K562 (cell line): Measurements from ENCODE around the gene SNU13. TPM values are rescaled to one million over a fixed set of nuclear protein-coding genes. Genes with fewer than 3 reads are reported as not detected.

Source experiments
- ATAC-seq: fragments of 200-7000 bp; cut with Tn5 transposase; 3 replicates; pipeline ENCODE4 v1.9.1; 2020; ENCODE audit warnings: moderate library complexity
- BruUV-seq: library from RNA; stranded (reverse); fragments of 400-500 nt; replicated peaks from 2 replicates; lab custom pipeline; 2021; lab: Mats Ljungman, UMichigan
- CTCF ChIA-PET: fragments of 300-600 bp; formaldehyde crosslinking; extraction: SDS; loops from one replicate; lab custom pipeline; 2021; ENCODE audit warnings: low intra/inter-chr PET ratio; lab: Yijun Ruan, JAX
- POLR2A ChIA-PET: fragments of 300-600, 350-650 bp; sonication (Branson Sonifier 250); formaldehyde crosslinking; extraction: SDS; loops from one replicate; lab custom pipeline; 2021; ENCODE audit warnings: antibody characterized with exemption, inconsistent platforms; lab: Yijun Ruan, JAX
- DNase-seq, 4 experiments: peaks; one replicate each; pipeline versions ENCODE4 v3.0.0 to v3.0.0-alpha.2; 2011 to 2018; ENCODE audit warnings: low spot score in 3 of 4, mixed read lengths in 3 of 4; ENCODE audit errors: extremely low read depth in 1 of 4
- FAIRE-seq: peaks from 2 replicates; lab custom pipeline; 2011; peaks lifted over from hg19 to GRCh38; lab: Jason Lieb, UNC
- H2AFZ ChIP-seq: 2 replicates; pipeline ENCODE4 v1.6.0; 2011; ENCODE audit warnings: low read depth, low read length, control low read depth, inconsistent platforms
- H3K27ac ChIP-seq: fragments of 200-600 bp; 3 replicates; pipeline ENCODE4 v1.8.0; 2011; ENCODE audit warnings: low read depth, mild to moderate bottlenecking, control low read depth, inconsistent platforms, low read length, moderate library complexity, mixed read lengths; ENCODE audit errors: extremely low read depth
- H3K27me3 ChIP-seq, 2 experiments: fragments of 300-600 bp in 1 of 2; 2 replicates in 1 of 2; 3 replicates in 1 of 2; pipeline versions ENCODE4 v1.6.0 to v1.8.0; 2011; ENCODE audit warnings: inconsistent platforms in 2 of 2, low read length in 2 of 2, mild to moderate bottlenecking in 1 of 2, mixed read lengths in 1 of 2, moderate library complexity in 1 of 2; ENCODE audit not compliant: control insufficient read depth in 2 of 2, insufficient read depth in 2 of 2
- H3K36me3 ChIP-seq: fragments of 300-600 bp; 3 replicates; pipeline ENCODE4 v1.8.0; 2011; ENCODE audit warnings: mild to moderate bottlenecking, low read length, inconsistent platforms; ENCODE audit not compliant: control insufficient read depth, insufficient read depth
- H3K4me1 ChIP-seq, 2 experiments: fragments of 200-600 bp in 1 of 2; replicated peaks in 1 of 2; 2 replicates in 1 of 2; 3 replicates in 1 of 2; pipeline versions ENCODE4 v1.5.1 to v1.8.0; 2011; ENCODE audit warnings: inconsistent platforms in 2 of 2, low read length in 2 of 2, mild to moderate bottlenecking in 1 of 2, mixed read lengths in 1 of 2, moderate library complexity in 1 of 2; ENCODE audit not compliant: control insufficient read depth in 2 of 2, insufficient read depth in 2 of 2
- H3K4me2 ChIP-seq: 2 replicates; pipeline ENCODE4 v1.6.1; 2011; ENCODE audit warnings: low read length, control low read depth, inconsistent platforms, mixed read lengths; ENCODE audit not compliant: insufficient read depth
- H3K4me3 ChIP-seq: fragments of 200-600 bp; sonication (generic), shearing (Covaris generic); 2 replicates; pipeline ENCODE4 v1.5.1; 2016; ENCODE audit warnings: control low read depth, inconsistent platforms
- H3K79me2 ChIP-seq: fragments of 200-600 bp; 3 replicates; pipeline ENCODE4 v1.8.0; 2011; ENCODE audit warnings: low read length, inconsistent platforms; ENCODE audit not compliant: control insufficient read depth, insufficient read depth
- H3K9ac ChIP-seq, 2 experiments: 2 replicates each; pipeline versions ENCODE4 v1.6.0 to v1.6.1; 2011; ENCODE audit warnings: low read depth in 2 of 2, low read length in 2 of 2, control low read depth in 1 of 2, inconsistent platforms in 1 of 2, mild to moderate bottlenecking in 1 of 2, mixed read lengths in 1 of 2; ENCODE audit not compliant: insufficient read depth in 1 of 2
- H3K9me1 ChIP-seq: one replicate; pipeline ENCODE4 v1.6.0; 2011; ENCODE audit warnings: inconsistent platforms, mild to moderate bottlenecking, low read length, moderate library complexity; ENCODE audit not compliant: control insufficient read depth, insufficient read depth
- H3K9me3 ChIP-seq: replicated peaks from 2 replicates; pipeline ENCODE4 v1.5.1; 2011; ENCODE audit warnings: low read depth, low read length, inconsistent platforms; ENCODE audit not compliant: control insufficient read depth, insufficient read depth
- H4K20me1 ChIP-seq: replicated peaks from 2 replicates; pipeline ENCODE4 v1.6.1; 2011; ENCODE audit warnings: low read length, inconsistent platforms, mixed read lengths; ENCODE audit not compliant: control insufficient read depth, insufficient read depth
- ATF1 ChIP-seq, 2 experiments: fragments of 450-650 bp in 1 of 2; IDR thresholded peaks; 2 replicates each; pipeline ENCODE4 v1.6.1; 2016; ENCODE audit warnings: missing compliant biosample characterization in 1 of 2, missing genetic modification characterization in 1 of 2
- CC2D1A ChIP-seq: fragments of 450-650 bp; IDR thresholded peaks from 2 replicates; pipeline ENCODE4 v1.6.1; 2017; ENCODE audit warnings: mild to moderate bottlenecking
- COPS2 ChIP-seq: fragments of 450-650 bp; conservative IDR thresholded peaks from 2 replicates; pipeline ENCODE4 v1.6.1; 2016; ENCODE audit warnings: mild to moderate bottlenecking, moderate library complexity
- DACH1 ChIP-seq: fragments of 450-650 bp; IDR thresholded peaks from 2 replicates; pipeline ENCODE4 v1.6.1; 2018; ENCODE audit not compliant: partially characterized antibody
- EP400 ChIP-seq: fragments of 450-650 bp; IDR thresholded peaks from 2 replicates; pipeline ENCODE4 v1.6.1; 2017; ENCODE audit warnings: antibody characterized with exemption, mild to moderate bottlenecking, moderate library complexity
- ETV6 ChIP-seq, 3 experiments: fragments of 150-350 bp in 1 of 3; sonication (generic) in 1 of 3; formaldehyde crosslinking in 1 of 3; IDR thresholded peaks; 2 replicates each; pipeline versions ENCODE4 v1.6.1 to v1.8.0; 2014 to 2022; ENCODE audit warnings: borderline replicate concordance in 2 of 3, low read depth in 2 of 3, antibody characterized with exemption in 1 of 3, low read length in 1 of 3, mild to moderate bottlenecking in 1 of 3, missing genetic modification reagents in 1 of 3
- HOXB6 ChIP-seq: fragments of 250-450 bp; sonication (Bioruptor Pico); IDR thresholded peaks from 2 replicates; pipeline ENCODE4 v1.5.1; 2022; ENCODE audit warnings: mild to moderate bottlenecking, borderline replicate concordance
- KLF10 ChIP-seq: fragments of 250-450 bp; sonication (Bioruptor Pico); IDR thresholded peaks from 2 replicates; pipeline ENCODE4 v1.6.1; 2021; ENCODE audit warnings: matching md5 sums
- KLF13 ChIP-seq: fragments of 450-650 bp; IDR thresholded peaks from 2 replicates; pipeline ENCODE4 v1.6.1; 2016; ENCODE audit warnings: missing genetic modification characterization, low read depth, mild to moderate bottlenecking, missing compliant biosample characterization, moderate library complexity, borderline replicate concordance
- LARP7 ChIP-seq: fragments of 450-650 bp; IDR thresholded peaks from 2 replicates; pipeline ENCODE4 v1.6.1; 2016
- LCOR ChIP-seq: sonication (generic); formaldehyde crosslinking; IDR thresholded peaks from 2 replicates; pipeline ENCODE4 v1.8.0; 2022; ENCODE audit warnings: mild to moderate bottlenecking, missing genetic modification reagents
- NFXL1 ChIP-seq: fragments of 450-650 bp; formaldehyde crosslinking; IDR thresholded peaks from 2 replicates; pipeline ENCODE4 v1.4.0; 2021; ENCODE audit warnings: mild to moderate bottlenecking
- PHTF2 ChIP-seq: fragments of 250-450 bp; sonication (Bioruptor Pico); IDR thresholded peaks from 2 replicates; pipeline ENCODE4 v1.5.0; 2021; ENCODE audit warnings: mild to moderate bottlenecking
- PTTG1 ChIP-seq: fragments of 450-650 bp; IDR thresholded peaks from 2 replicates; pipeline ENCODE4 v1.6.1; 2016; ENCODE audit warnings: low read depth, mild to moderate bottlenecking, missing genetic modification characterization, missing compliant biosample characterization
- SMAD1 ChIP-seq: fragments of 150-350 bp; IDR thresholded peaks from 2 replicates; pipeline ENCODE4 v1.6.1; 2014; ENCODE audit warnings: low read length, low read depth; ENCODE audit not compliant: partially characterized antibody
- TCF7L2 ChIP-seq: fragments of 150-350 bp; IDR thresholded peaks from 2 replicates; pipeline ENCODE4 v1.6.1; 2016; ENCODE audit warnings: low read depth, mild to moderate bottlenecking, low read length, moderate library complexity
- XRCC5 ChIP-seq: fragments of 200-400 bp; formaldehyde crosslinking; IDR thresholded peaks from 2 replicates; pipeline ENCODE4 v1.6.1; 2017; ENCODE audit warnings: low read depth, mild to moderate bottlenecking, low read length
- ZC3H4 ChIP-seq: sonication (generic); formaldehyde crosslinking; IDR thresholded peaks from 2 replicates; pipeline ENCODE4 v1.9.0; 2021; ENCODE audit warnings: missing genetic modification reagents, borderline replicate concordance
- WGBS: fragments of 100-300 bp; shearing (Covaris generic); methylation state at CpG from one replicate; pipeline ENCODE4 v1.1.6; 2016; ENCODE audit warnings: low coverage, mixed read lengths; ENCODE audit not compliant: insufficient coverage; ENCODE audit errors: missing lambda C conversion rate; 5-methylcytosine and 5-hydroxymethylcytosine counted together
- in situ Hi-C: fragments of 300-500 bp; cut with MboI; formaldehyde crosslinking; loops from 4 replicates; pipeline ENCODE4 v1.15.0; 2018; ENCODE audit warnings: inconsistent platforms, mixed read lengths
- intact Hi-C: fragments of 100-400 bp; cut with micrococcal nuclease; formaldehyde crosslinking; loops from 2 replicates; pipeline ENCODE4 v1.14.2; 2022
- polyA plus RNA-seq, 8 experiments: library from polyadenylated mRNA; depleted of rRNA in 4 of 8; stranded (reverse) in 5 of 8; unstranded in 3 of 8; fragments of >200 nt; fragmentation: Nextera tagmentation in 2 of 8; fragmentation: Illumina TruSeq in 1 of 8; extraction: Ambion mirVana in 2 of 8; extraction: Trizol in 1 of 8; gene quantifications; 2 replicates each; pipeline versions ENCODE4 v1.2.1 to v1.2.3, GENCODE V29; 2011 to 2014; ENCODE audit warnings: inconsistent platforms in 1 of 8, missing spikeins in 1 of 8
- total RNA-seq, 7 experiments: library from RNA; depleted of rRNA in 6 of 7; stranded (reverse); fragments of >200 nt in 6 of 7; fragmentation: Illumina TruSeq in 2 of 7; extraction: Trizol in 2 of 7; gene quantifications; 2 replicates each; pipeline versions ENCODE4 v1.2.1 to v1.2.3, GENCODE V29; 2011 to 2021; ENCODE audit warnings: low replicate concordance in 1 of 7
- TF ChIP-seq, protein P1 (sequence below), 2 experiments: fragments of 450-650 bp; IDR thresholded peaks; 2 replicates each; pipeline ENCODE4 v1.6.1; 2016

The SNU13 gene
- total and polyA plus RNA-seq, 9 of the 15 experiments (the other 6 are each of a cell fraction or from before 2014, with no cell fraction given) = 185 to 981 (median 283) TPM

DNA sequence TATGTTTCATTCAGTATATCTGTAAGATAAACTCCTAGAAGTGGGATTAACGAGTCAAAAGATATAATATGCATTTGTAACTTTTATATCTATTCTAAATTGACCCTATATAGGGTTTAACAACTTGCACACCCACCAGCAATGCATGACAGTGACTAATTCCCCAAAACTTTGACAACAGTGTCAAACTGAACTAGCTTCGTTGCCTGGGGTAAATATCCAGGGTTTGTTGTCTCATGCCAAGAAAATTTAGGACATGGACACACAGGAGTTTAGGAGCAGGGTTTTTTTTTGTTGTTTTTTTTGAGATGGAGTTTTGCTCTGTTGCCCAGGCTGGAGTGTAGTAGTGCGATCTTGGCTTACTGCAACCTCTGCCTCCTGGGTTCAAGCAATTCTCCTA is 5.1 kb downstream of the SNU13 start:
- no peaks in the 10 kb centered on the region for H3K9me3 ChIP-seq
- no peak overlapping the region for H3K9ac ChIP-seq
- POLR2A ChIA-PET = interaction anchor here (0.6 kb wide), 3 partner anchors 48 to 85 kb away, joined by 3 read pairs; no protein-coding TSS in a partner anchor
- no peak for ATAC-seq
- H3K27ac ChIP-seq = peak overlapping the region; percentile 91; the same call in 1 of the 3 replicates
- intact Hi-C loops (no loop called here), in situ Hi-C loops (no loop called here)
- H3K79me2 ChIP-seq = peaks cover 100% of the 10 kb centered on the region
- DNase-seq = no peak
- H2AFZ ChIP-seq = no peak overlapping the region
- CTCF ChIA-PET = no interaction called here
- H3K4me3 ChIP-seq = no peak overlapping the region; the same call in 1 of the 2 replicates
- H3K4me1 ChIP-seq = peaks cover 3 to 13% of the 10 kb centered on the region in 2 experiments; a peak in 2 of 5 replicates
- TF ChIP-seq, protein P1, sequence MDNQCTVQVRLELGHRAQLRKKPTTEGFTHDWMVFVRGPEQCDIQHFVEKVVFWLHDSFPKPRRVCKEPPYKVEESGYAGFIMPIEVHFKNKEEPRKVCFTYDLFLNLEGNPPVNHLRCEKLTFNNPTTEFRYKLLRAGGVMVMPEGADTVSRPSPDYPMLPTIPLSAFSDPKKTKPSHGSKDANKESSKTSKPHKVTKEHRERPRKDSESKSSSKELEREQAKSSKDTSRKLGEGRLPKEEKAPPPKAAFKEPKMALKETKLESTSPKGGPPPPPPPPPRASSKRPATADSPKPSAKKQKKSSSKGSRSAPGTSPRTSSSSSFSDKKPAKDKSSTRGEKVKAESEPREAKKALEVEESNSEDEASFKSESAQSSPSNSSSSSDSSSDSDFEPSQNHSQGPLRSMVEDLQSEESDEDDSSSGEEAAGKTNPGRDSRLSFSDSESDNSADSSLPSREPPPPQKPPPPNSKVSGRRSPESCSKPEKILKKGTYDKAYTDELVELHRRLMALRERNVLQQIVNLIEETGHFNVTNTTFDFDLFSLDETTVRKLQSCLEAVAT (IDR thresholded peaks at IDR 0.05) = no peak
- TF ChIP-seq XRCC5 (no peak), HOXB6 (CRISPR knock-in tag) (no peak), ATF1 (CRISPR knock-in tag; IDR thresholded peaks at IDR 0.05) (no peak), ATF1 (tag; IDR thresholded peaks at IDR 0.05) (no peak), CC2D1A (no peak), TCF7L2 (no peak), DACH1 (no peak), LCOR (CRISPR knock-in tag) (no peak), KLF10 (CRISPR knock-in tag) (no peak), LARP7 (no peak), EP400 (no peak), PTTG1 (tag) (no peak), COPS2 (no peak), PHTF2 (CRISPR knock-in tag) (no peak), ETV6 (IDR thresholded peaks at IDR 0.05; ENCODE audit: borderline replicate concordance in 1 of 2, low read depth in 2 of 2, low read length in 1 of 2) (no peak), ETV6 (CRISPR knock-in tag; IDR thresholded peaks at IDR 0.05; ENCODE audit: borderline replicate concordance) (no peak), KLF13 (no peak), NFXL1 (CRISPR knock-in tag) (no peak), SMAD1 (no peak), ZC3H4 (CRISPR knock-in tag) (no peak)
- TF ChIP-seq, all 486 proteins: peak for 0
- Histone ChIP-seq H3K4me2 (peak overlapping the region; percentile 96; the same call in 1 of the 2 replicates), H3K27me3 (no peaks in the 10 kb centered on the region), H4K20me1 (peaks cover 14% of the 10 kb centered on the region), H3K9me1 (no peaks in the 10 kb centered on the region), H3K36me3 (peaks cover 28% of the 10 kb centered on the region)
- no peak for FAIRE-seq
- no TSS peak for BruUV-seq
- WGBS = 41% methylated on average over 3 of the region's 3 CpGs
